ENCODE results near the gene RAB11FIP4.

DNA sequence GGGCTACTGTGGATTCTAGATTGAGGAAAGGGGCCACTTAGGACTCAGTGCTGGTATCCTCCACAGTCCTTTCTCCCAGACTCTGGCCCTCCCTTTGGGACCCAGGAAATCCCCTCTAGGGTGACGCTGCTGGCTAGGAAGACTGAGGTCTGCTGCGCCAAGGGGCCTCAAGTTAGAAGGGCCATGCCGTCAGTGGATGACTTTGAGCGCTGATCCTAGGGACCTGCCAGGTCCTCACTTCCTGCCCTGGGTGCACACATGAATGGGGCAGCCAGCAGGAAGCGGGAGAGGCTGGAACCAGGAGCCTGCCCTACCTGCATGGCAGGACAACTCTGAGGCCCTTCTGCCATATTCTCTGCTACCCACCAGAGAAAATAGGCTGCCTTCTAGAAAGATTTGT, 145.0 kb downstream of the RAB11FIP4 start:
- TF ChIP-seq POLR2A (IDR thresholded peaks at IDR 0.05; ENCODE audit: low read depth, low read length) (no peak), POLR2AphosphoS5 (IDR thresholded peaks at IDR 0.05; ENCODE audit: low read depth, low read length) (no peak)
